Measurements from ENCODE around the gene ACAP3. TPM values are rescaled to one million over a fixed set of nuclear protein-coding genes. Genes with fewer than 3 reads are reported as not detected.

Gene ACAP3
- total and polyA plus RNA-seq, 10 of the 15 experiments (the other 5 are each of a cell fraction or from before 2014, with no cell fraction given) = 0.05 to 34.2 (median 7.1) TPM

DNA sequence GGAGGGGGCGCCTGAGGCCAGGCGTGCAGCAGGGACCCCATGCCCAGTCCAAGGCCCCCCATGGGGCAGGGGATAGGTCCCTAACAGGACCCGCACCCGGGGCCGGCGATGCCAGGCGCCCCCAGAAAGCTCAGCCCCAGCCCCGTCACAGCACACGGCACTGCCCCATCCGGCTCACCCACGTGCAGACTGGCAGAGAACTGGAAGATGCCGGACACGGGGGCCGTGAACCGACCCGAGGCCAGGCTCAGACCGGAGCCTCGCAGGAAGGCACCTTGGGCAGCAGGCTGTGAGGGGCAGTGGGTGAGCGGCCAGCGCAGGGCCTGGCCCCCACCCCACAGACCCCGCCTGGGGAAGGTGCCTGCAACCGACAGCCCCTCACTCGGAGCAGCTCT is 64.5 kb downstream of the ACAP3 start:
- CTCF ChIA-PET = no interaction called here
- SMC1A ChIA-PET (ENCODE audit: uncharacterized antibody, unreplicated experiment) = no interaction called here
- DNase-seq (ENCODE audit: low read depth, low spot score) (no peak), FAIRE-seq (no peak), ATAC-seq (no peak)
- RAD21 ChIA-PET (ENCODE audit: unreplicated experiment) = no interaction called here
- H3K36me3 ChIP-seq (ENCODE audit: control insufficient read depth in 2 of 2, insufficient read depth in 2 of 2, low read length in 1 of 2) = no peaks in the 10 kb centered on the region
- no peak overlapping the region for H3K4me2 ChIP-seq (ENCODE audit: control insufficient read depth, insufficient read depth)
- no peaks in the 10 kb centered on the region for H4K20me1 ChIP-seq (ENCODE audit: control insufficient read depth, insufficient read depth)
- intact Hi-C loops (cut with micrococcal nuclease; ENCODE audit: unreplicated experiment) = no loop called here
- no peaks in the 10 kb centered on the region for H3K4me1 ChIP-seq (ENCODE audit: control insufficient read depth, insufficient read depth, low read length)
- no peak overlapping the region for H3K4me3 ChIP-seq
- H3K79me2 ChIP-seq (ENCODE audit: control insufficient read depth, insufficient read depth, low read length) = no peaks in the 10 kb centered on the region
- no peak overlapping the region for H3K27ac ChIP-seq (ENCODE audit: control insufficient read depth, insufficient read depth)
- H3K27me3 ChIP-seq (replicated peaks in 1 of 2; ENCODE audit: control insufficient read depth in 2 of 2, insufficient read depth in 2 of 2, low read length in 1 of 2) = peaks cover 1 to 5% of the 10 kb centered on the region in 2 experiments; a peak in 3 of 4 replicates
- BruUV-seq (replicated peaks) = no TSS peak
- H2AFZ ChIP-seq (ENCODE audit: control insufficient read depth, low read depth, low read length) = no peak overlapping the region
- WGBS (ENCODE audit: insufficient coverage, insufficient replicate concordance, low lambda C conversion rate, missing lambda C conversion rate) = 62% methylated on average over 22 of the region's 23 CpGs
- TF ChIP-seq TCF12 (IDR thresholded peaks at IDR 0.05; ENCODE audit: low read depth, low read length) (no peak), E2F4 (IDR thresholded peaks at IDR 0.05; ENCODE audit: low read depth, low read length) (no peak)
- TF ChIP-seq, protein P1, sequence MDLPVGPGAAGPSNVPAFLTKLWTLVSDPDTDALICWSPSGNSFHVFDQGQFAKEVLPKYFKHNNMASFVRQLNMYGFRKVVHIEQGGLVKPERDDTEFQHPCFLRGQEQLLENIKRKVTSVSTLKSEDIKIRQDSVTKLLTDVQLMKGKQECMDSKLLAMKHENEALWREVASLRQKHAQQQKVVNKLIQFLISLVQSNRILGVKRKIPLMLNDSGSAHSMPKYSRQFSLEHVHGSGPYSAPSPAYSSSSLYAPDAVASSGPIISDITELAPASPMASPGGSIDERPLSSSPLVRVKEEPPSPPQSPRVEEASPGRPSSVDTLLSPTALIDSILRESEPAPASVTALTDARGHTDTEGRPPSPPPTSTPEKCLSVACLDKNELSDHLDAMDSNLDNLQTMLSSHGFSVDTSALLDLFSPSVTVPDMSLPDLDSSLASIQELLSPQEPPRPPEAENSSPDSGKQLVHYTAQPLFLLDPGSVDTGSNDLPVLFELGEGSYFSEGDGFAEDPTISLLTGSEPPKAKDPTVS (IDR thresholded peaks at IDR 0.05; ENCODE audit: low read depth, low read length) = no peak
- POLR2A ChIA-PET = no interaction called here
- H3K9me3 ChIP-seq (replicated peaks; ENCODE audit: control insufficient read depth, insufficient read depth, low read length) = no peaks in the 10 kb centered on the region
- in situ Hi-C loops (cut with MboI) = no loop called here
- no peak overlapping the region for H3K9ac ChIP-seq (ENCODE audit: control insufficient read depth, insufficient read depth, low read length)

- H3K27ac ChIP-seq (ENCODE audit: control insufficient read depth, insufficient read depth) = no peak overlapping the region
- intact Hi-C loops (cut with micrococcal nuclease; ENCODE audit: unreplicated experiment) (no loop called here), in situ Hi-C loops (cut with MboI) (no loop called here)
- WGBS (ENCODE audit: insufficient coverage, insufficient replicate concordance, low lambda C conversion rate, missing lambda C conversion rate) = 56% methylated on average over 35 of the region's 41 CpGs
- no peak overlapping the region for H3K4me2 ChIP-seq (ENCODE audit: control insufficient read depth, insufficient read depth)
- no peaks in the 10 kb centered on the region for H3K9me3 ChIP-seq (replicated peaks; ENCODE audit: control insufficient read depth, insufficient read depth, low read length)
- H3K4me3 ChIP-seq = no peak overlapping the region
- no peaks in the 10 kb centered on the region for H3K36me3 ChIP-seq (ENCODE audit: control insufficient read depth in 2 of 2, insufficient read depth in 2 of 2, low read length in 1 of 2)
- no peak for FAIRE-seq
- no peak for DNase-seq (ENCODE audit: low read depth, low spot score)
- TF ChIP-seq BCL3 (IDR thresholded peaks at IDR 0.05; ENCODE audit: borderline replicate concordance, insufficient read depth, low read depth, low read length, poor library complexity, severe bottlenecking) = no peak
- TF ChIP-seq WRNIP1 (IDR thresholded peaks at IDR 0.05; ENCODE audit: borderline replicate concordance, low read depth, low read length) = no peak
- no peak for TF ChIP-seq ESRRA (IDR thresholded peaks at IDR 0.05; ENCODE audit: low read length)
- TF ChIP-seq ELK1 (IDR thresholded peaks at IDR 0.05; ENCODE audit: low read depth, low read length) = no peak
- RAD21 ChIA-PET (ENCODE audit: unreplicated experiment) = no interaction called here
- no peaks in the 10 kb centered on the region for H3K4me1 ChIP-seq (ENCODE audit: control insufficient read depth, insufficient read depth, low read length)
- no peak for ATAC-seq
- H3K9ac ChIP-seq (ENCODE audit: control insufficient read depth, insufficient read depth, low read length) = no peak overlapping the region
- BruUV-seq (replicated peaks) = no TSS peak
- POLR2A ChIA-PET = no interaction called here
- no peaks in the 10 kb centered on the region for H4K20me1 ChIP-seq (ENCODE audit: control insufficient read depth, insufficient read depth)
- H3K27me3 ChIP-seq (replicated peaks in 1 of 2; ENCODE audit: control insufficient read depth in 2 of 2, insufficient read depth in 2 of 2, low read length in 1 of 2) = peaks cover 1 to 2% of the 10 kb centered on the region in 2 experiments; a peak in 3 of 4 replicates
- CTCF ChIA-PET = no interaction called here
- H2AFZ ChIP-seq (ENCODE audit: control insufficient read depth, low read depth, low read length) = no peak overlapping the region
- H3K79me2 ChIP-seq (ENCODE audit: control insufficient read depth, insufficient read depth, low read length) = no peaks in the 10 kb centered on the region
- SMC1A ChIA-PET (ENCODE audit: uncharacterized antibody, unreplicated experiment) = no interaction called here
Observed at GRCh38 chr1:1242461-1243265, 65.1 kb downstream of the ACAP3 start.
